Endothelial cell of umbilical vein (primary cell): ENCODE measurements around the gene NBEAL2. TPM values are rescaled to one million over a fixed set of nuclear protein-coding genes. Genes with fewer than 3 reads are reported as not detected.

ENCODE experiments used
- BruUV-seq: library from RNA; stranded (reverse); fragments of 400-500 nt; replicated peaks from 2 replicates; lab custom pipeline; 2021; lab: Mats Ljungman, UMichigan
- CTCF ChIA-PET: fragments of 300-600, 350-600 bp; sonication (Branson Sonifier 250); formaldehyde crosslinking; loops from one replicate; lab custom pipeline; 2021; ENCODE audit warnings: antibody characterized with exemption, inconsistent platforms; lab: Charles Lee
- POLR2A ChIA-PET: fragments of 300-600, 350-600 bp; sonication (Branson Sonifier 250); formaldehyde crosslinking; loops from one replicate; lab custom pipeline; 2021; ENCODE audit warnings: antibody characterized with exemption, inconsistent platforms; lab: Charles Lee
- DNase-seq: peaks from one replicate; pipeline ENCODE4 v3.0.0-alpha.2; 2011; ENCODE audit warnings: low read depth, low spot score
- FAIRE-seq: peaks from 2 replicates; lab custom pipeline; 2011; peaks lifted over from hg19 to GRCh38; lab: Jason Lieb, UNC
- H2AFZ ChIP-seq: 2 replicates; pipeline ENCODE4 v1.6.0; 2012; ENCODE audit warnings: low read depth, low read length, control low read depth, inconsistent platforms
- H3K27ac ChIP-seq: 2 replicates; pipeline ENCODE4 v1.5.1; 2011; ENCODE audit warnings: low read depth, mild to moderate bottlenecking, control low read depth, low read length, moderate library complexity; ENCODE audit not compliant: insufficient read depth
- H3K27me3 ChIP-seq, 2 experiments: 2 replicates each; pipeline versions ENCODE4 v1.6.0 to v1.6.1; 2011; ENCODE audit warnings: low read length in 2 of 2, mixed read lengths in 1 of 2; ENCODE audit not compliant: control insufficient read depth in 2 of 2, insufficient read depth in 2 of 2
- H3K36me3 ChIP-seq, 2 experiments: 2 replicates in 1 of 2; 3 replicates in 1 of 2; pipeline ENCODE4 v1.5.1; 2011; ENCODE audit warnings: low read length in 2 of 2, mild to moderate bottlenecking in 1 of 2, moderate library complexity in 1 of 2; ENCODE audit not compliant: control insufficient read depth in 2 of 2, insufficient read depth in 2 of 2; ENCODE audit errors: extremely low read depth in 1 of 2
- H3K4me1 ChIP-seq: 3 replicates; pipeline ENCODE4 v1.5.1; 2011; ENCODE audit warnings: mild to moderate bottlenecking, low read length; ENCODE audit not compliant: control insufficient read depth, insufficient read depth; ENCODE audit errors: extremely low read depth
- H3K4me2 ChIP-seq: 2 replicates; pipeline ENCODE4 v1.6.1; 2011; ENCODE audit warnings: low read length, control low read depth, mixed read lengths; ENCODE audit not compliant: insufficient read depth
- H3K4me3 ChIP-seq, 3 experiments: fragments of 200-600 bp in 1 of 3; sonication (generic), shearing (Covaris generic) in 1 of 3; replicated peaks in 1 of 3; 2 replicates each; pipeline ENCODE4 v1.5.1; 2011 to 2016; ENCODE audit warnings: control low read depth in 3 of 3, low read length in 3 of 3, mild to moderate bottlenecking in 2 of 3, inconsistent platforms in 1 of 3, low read depth in 1 of 3, moderate library complexity in 1 of 3; ENCODE audit not compliant: insufficient read depth in 1 of 3
- H3K79me2 ChIP-seq: 2 replicates; pipeline ENCODE4 v1.6.0; 2012; ENCODE audit warnings: low read length, inconsistent platforms; ENCODE audit not compliant: control insufficient read depth, insufficient read depth
- H3K9ac ChIP-seq: replicated peaks from 2 replicates; pipeline ENCODE3; 2011; ENCODE audit warnings: low read length, control low read depth; ENCODE audit not compliant: insufficient read depth; ENCODE audit errors: extremely low read depth
- H3K9me1 ChIP-seq: replicated peaks from 3 replicates; pipeline ENCODE4 v1.6.0; 2011; ENCODE audit warnings: mild to moderate bottlenecking, low read length; ENCODE audit not compliant: control insufficient read depth, insufficient read depth; ENCODE audit errors: extremely low read depth
- H3K9me3 ChIP-seq: replicated peaks from 2 replicates; pipeline ENCODE4 v1.5.1; 2012; ENCODE audit warnings: low read length, inconsistent platforms; ENCODE audit not compliant: control insufficient read depth, insufficient read depth
- H4K20me1 ChIP-seq: replicated peaks from 2 replicates; pipeline ENCODE3; 2011; ENCODE audit warnings: mild to moderate bottlenecking, low read length; ENCODE audit not compliant: control insufficient read depth, insufficient read depth; ENCODE audit errors: extremely low read depth
- EZH2 ChIP-seq: IDR thresholded peaks from 2 replicates; pipeline ENCODE4 v1.6.1; 2012; ENCODE audit warnings: borderline replicate concordance, low read depth, mild to moderate bottlenecking, moderate library complexity, low read length, inconsistent platforms; ENCODE audit not compliant: severe bottlenecking
- FOS ChIP-seq: IDR thresholded peaks from 2 replicates; pipeline ENCODE4 v1.6.1; 2011; ENCODE audit warnings: mild to moderate bottlenecking, low read length, moderate library complexity, borderline replicate concordance; ENCODE audit not compliant: insufficient read depth
- GATA2 ChIP-seq: IDR thresholded peaks from 2 replicates; pipeline ENCODE4 v1.7.0; 2011; ENCODE audit warnings: low read depth, mild to moderate bottlenecking, moderate library complexity, mixed read lengths, low read length; ENCODE audit not compliant: insufficient read length, insufficient read depth
- JUN ChIP-seq: IDR thresholded peaks from 2 replicates; pipeline ENCODE4 v1.6.1; 2011; ENCODE audit warnings: borderline replicate concordance, low read depth; ENCODE audit not compliant: insufficient read length, insufficient read depth
- MAX ChIP-seq: IDR thresholded peaks from 2 replicates; pipeline ENCODE4 v1.6.1; 2011; ENCODE audit not compliant: insufficient read depth, insufficient read length
- MYC ChIP-seq: IDR thresholded peaks from one replicate; pipeline ENCODE4 v1.6.1; 2011; ENCODE audit warnings: mild to moderate bottlenecking, low read depth, low read length
- POLR2A ChIP-seq: IDR thresholded peaks from 2 replicates; pipeline ENCODE4 v1.6.1; 2012; ENCODE audit warnings: low read depth, mild to moderate bottlenecking, control low read depth, low read length
- POLR2AphosphoS5 ChIP-seq: IDR thresholded peaks from 2 replicates; pipeline ENCODE4 v1.6.1; 2012; ENCODE audit warnings: low read depth, mild to moderate bottlenecking, control low read depth, low read length, moderate library complexity; ENCODE audit not compliant: insufficient read depth
- dilution Hi-C: fragments of 300-500 bp; cut with MboI; formaldehyde crosslinking; loops from one replicate; pipeline ENCODE4 v1.15.0; 2019; ENCODE audit warnings: low sequenced_read_pairs; ENCODE audit not compliant: extremely low pct_ligation_motif_present
- intact Hi-C: fragments of 100-400 bp; cut with micrococcal nuclease; formaldehyde crosslinking; loops from one replicate; pipeline ENCODE4 v1.10.0; 2022
- polyA plus RNA-seq, 4 experiments: library from polyadenylated mRNA; depleted of rRNA in 3 of 4; stranded (reverse) in 3 of 4; unstranded in 1 of 4; fragments of >200 nt; gene quantifications; 2 replicates each; pipeline versions ENCODE4 v1.2.1 to v1.2.3, GENCODE V29; 2011 to 2012; ENCODE audit warnings: missing spikeins in 1 of 4
- total RNA-seq: library from RNA; stranded (reverse); gene quantifications from 2 replicates; pipeline ENCODE4 v1.2.3, GENCODE V29; 2021
- TF ChIP-seq, protein P1 (sequence below), 2 donors: IDR thresholded peaks; 1 replicate in 1 of 2; 2 replicates in 1 of 2; pipeline ENCODE4 v1.5.1; 2011; ENCODE audit warnings: low read length in 2 of 2, mild to moderate bottlenecking in 2 of 2, moderate library complexity in 2 of 2, control low read depth in 1 of 2, inconsistent platforms in 1 of 2, low read depth in 1 of 2; ENCODE audit not compliant: insufficient read depth in 1 of 2; ENCODE audit errors: extremely low read depth in 1 of 2

Gene NBEAL2
- total and polyA plus RNA-seq, 2 donors (not counting 3 experiments of a cell fraction or from before 2014, with no cell fraction given) = 48.0 to 84.7 TPM

- DNase-seq (no peak), FAIRE-seq (no peak)
- H2AFZ ChIP-seq = no peak overlapping the region
- dilution Hi-C loops (no loop called here), intact Hi-C loops (no loop called here)
- TF ChIP-seq FOS = no peak
- TF ChIP-seq, protein P1, sequence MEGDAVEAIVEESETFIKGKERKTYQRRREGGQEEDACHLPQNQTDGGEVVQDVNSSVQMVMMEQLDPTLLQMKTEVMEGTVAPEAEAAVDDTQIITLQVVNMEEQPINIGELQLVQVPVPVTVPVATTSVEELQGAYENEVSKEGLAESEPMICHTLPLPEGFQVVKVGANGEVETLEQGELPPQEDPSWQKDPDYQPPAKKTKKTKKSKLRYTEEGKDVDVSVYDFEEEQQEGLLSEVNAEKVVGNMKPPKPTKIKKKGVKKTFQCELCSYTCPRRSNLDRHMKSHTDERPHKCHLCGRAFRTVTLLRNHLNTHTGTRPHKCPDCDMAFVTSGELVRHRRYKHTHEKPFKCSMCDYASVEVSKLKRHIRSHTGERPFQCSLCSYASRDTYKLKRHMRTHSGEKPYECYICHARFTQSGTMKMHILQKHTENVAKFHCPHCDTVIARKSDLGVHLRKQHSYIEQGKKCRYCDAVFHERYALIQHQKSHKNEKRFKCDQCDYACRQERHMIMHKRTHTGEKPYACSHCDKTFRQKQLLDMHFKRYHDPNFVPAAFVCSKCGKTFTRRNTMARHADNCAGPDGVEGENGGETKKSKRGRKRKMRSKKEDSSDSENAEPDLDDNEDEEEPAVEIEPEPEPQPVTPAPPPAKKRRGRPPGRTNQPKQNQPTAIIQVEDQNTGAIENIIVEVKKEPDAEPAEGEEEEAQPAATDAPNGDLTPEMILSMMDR (IDR thresholded peaks at IDR 0.05; ENCODE audit: extremely low read depth in 1 of 2, insufficient read depth in 1 of 2, low read depth in 1 of 2, low read length in 2 of 2) = peak in 1 of 2 donors; percentile 3
- no peaks in the 10 kb centered on the region for H3K9me1 ChIP-seq
- H3K4me1 ChIP-seq = no peaks in the 10 kb centered on the region
- H3K9me3 ChIP-seq = no peaks in the 10 kb centered on the region
- H3K4me2 ChIP-seq = no peak overlapping the region
- no peaks in the 10 kb centered on the region for H3K27me3 ChIP-seq
- H3K27ac ChIP-seq = no peak overlapping the region
- H4K20me1 ChIP-seq = no peaks in the 10 kb centered on the region
- ChIA-PET POLR2A (no interaction called here), CTCF (no interaction called here)
- H3K4me3 ChIP-seq = no peak overlapping the region
- BruUV-seq = no TSS peak
- H3K36me3 ChIP-seq = peaks cover 2 to 50% of the 10 kb centered on the region in 2 experiments
- no peak overlapping the region for H3K9ac ChIP-seq
- no peaks in the 10 kb centered on the region for H3K79me2 ChIP-seq
These were observed 22.9 kb downstream of the NBEAL2 start for GRCh38 chr3:47002171-47003055.

GRCh38 chr3:47003056-47003410 is 23.6 kb downstream of the NBEAL2 start:
- Histone ChIP-seq H3K9me1 (no peaks in the 10 kb centered on the region), H3K36me3 (peaks cover 2 to 50% of the 10 kb centered on the region in 2 experiments), H3K9me3 (no peaks in the 10 kb centered on the region), H3K9ac (no peak overlapping the region), H3K4me1 (no peaks in the 10 kb centered on the region), H3K27me3 (no peaks in the 10 kb centered on the region), H3K4me2 (no peak overlapping the region), H4K20me1 (no peaks in the 10 kb centered on the region), H3K79me2 (no peaks in the 10 kb centered on the region), H3K4me3 (no peak overlapping the region), H3K27ac (no peak overlapping the region), H2AFZ (no peak overlapping the region)
- dilution Hi-C loops (no loop called here), intact Hi-C loops (no loop called here)
- TF ChIP-seq MAX (no peak), POLR2AphosphoS5 (no peak), FOS (no peak), GATA2 (no peak), EZH2 (no peak), POLR2A (no peak), MYC (no peak), JUN (no peak)
- TF ChIP-seq, protein P1 (IDR thresholded peaks at IDR 0.05; ENCODE audit: extremely low read depth in 1 of 2, insufficient read depth in 1 of 2, low read depth in 1 of 2, low read length in 2 of 2) = no peak
- POLR2A ChIA-PET = no interaction called here
- BruUV-seq = no TSS peak
- DNase-seq (no peak), FAIRE-seq (no peak)
- CTCF ChIA-PET = no interaction called here
